T-helper 22 cell (primary cell): ENCODE data around the gene OOSP3.
A peak's percentile ranks its signal among the peaks of the same experiment; 100 is the strongest.
"Not testable (repeated sequence)": the region's sequence is repeated elsewhere in the genome, so short reads cannot be mapped to it uniquely, and the experiment has no call there.

Experiments used
- DNase-seq: peaks from one replicate; pipeline ENCODE4 v3.0.0-alpha.2; 2020; ENCODE audit warnings: low read depth

Gene OOSP3

GRCh38 chr11:59878575-59878974, at the start of gene OOSP3:
OOSP3 (plus strand) TSS chr11:59878782; CDS start chr11:59878809, 27 bp downstream.
- no peak for DNase-seq

GRCh38 chr11:59829358-59829757, 49.2 kb upstream of the OOSP3 start:
- no peak for DNase-seq

- DNase-seq = no peak
Observed at GRCh38 chr11:59833602-59834001, 45.0 kb upstream of the OOSP3 start.

DNA sequence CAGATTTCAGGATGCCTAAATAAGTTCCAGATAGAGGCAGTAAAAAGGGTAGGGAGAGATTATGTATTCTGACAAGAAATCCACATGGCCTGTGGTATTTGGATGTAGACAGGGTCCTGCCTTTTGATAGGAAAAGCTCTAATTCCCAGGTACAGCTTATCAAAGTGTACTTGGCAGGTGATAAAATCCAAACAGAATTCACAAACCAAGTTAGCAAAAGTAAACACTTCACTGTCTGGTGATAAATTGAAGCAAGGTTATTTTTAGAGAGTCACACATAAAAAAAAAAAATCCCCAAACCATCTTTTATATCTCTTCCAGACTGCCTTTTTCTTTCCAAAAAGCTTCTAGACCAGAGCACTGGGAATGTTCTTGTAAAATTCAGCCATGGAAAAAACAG, 39.0 kb upstream of the OOSP3 start:
- no peak for DNase-seq

GRCh38 chr11:59841514-59841913, 37.1 kb upstream of the OOSP3 start:
- DNase-seq = no peak

DNA sequence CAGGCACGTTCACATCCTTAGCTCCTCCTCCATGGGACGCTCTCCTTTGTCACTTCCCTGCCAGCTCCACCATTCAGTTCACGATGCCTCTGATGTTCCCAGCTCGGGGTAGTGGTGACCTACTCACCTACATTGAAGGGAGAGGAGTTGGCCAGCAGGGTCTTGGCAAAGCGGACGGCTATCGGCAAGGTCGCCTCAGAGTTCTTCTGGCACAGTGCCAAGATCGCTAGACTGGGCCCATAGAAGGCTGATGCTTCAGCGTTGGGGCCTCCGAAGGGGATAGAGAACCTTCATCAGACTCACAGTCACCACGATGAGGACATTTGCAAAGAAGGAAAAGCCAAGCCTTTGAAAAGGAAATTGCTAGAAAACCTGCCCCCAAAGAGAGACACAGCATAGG, 36.3 kb upstream of the OOSP3 start:
- no peak for DNase-seq

- DNase-seq = no peak
Observed at GRCh38 chr11:59845399-59845798, 33.2 kb upstream of the OOSP3 start, which contains the start of gene CBLIF. CBLIF (minus strand) TSS chr11:59845499; CDS start chr11:59845453, 46 bp downstream.

GRCh38 chr11:59846556-59846955, 32.0 kb upstream of the OOSP3 start:
- DNase-seq = no peak

GRCh38 chr11:59847626-59848025, 31.0 kb upstream of the OOSP3 start:
- DNase-seq = no peak

GRCh38 chr11:59848439-59848838, 30.1 kb upstream of the OOSP3 start:
- not testable (repeated sequence) for DNase-seq

DNA sequence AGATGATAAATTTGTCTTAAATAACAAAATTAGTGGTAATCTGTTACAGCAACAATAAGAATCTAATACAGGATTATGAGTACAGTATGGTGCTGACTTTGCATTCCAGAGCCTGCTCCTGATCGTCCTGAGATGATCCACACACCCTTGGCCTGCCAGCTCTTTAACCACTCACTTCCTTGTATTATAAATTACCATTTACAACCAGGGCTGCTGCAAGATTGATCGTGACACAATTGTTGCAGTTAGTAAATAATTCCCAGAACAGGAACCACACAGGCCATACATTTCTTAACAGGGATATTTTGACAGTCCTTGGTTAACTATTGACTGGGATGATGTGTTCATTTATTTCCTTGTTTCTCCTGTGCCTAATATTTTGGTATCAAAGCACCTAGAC, 29.5 kb upstream of the OOSP3 start:
- DNase-seq = no peak

DNA sequence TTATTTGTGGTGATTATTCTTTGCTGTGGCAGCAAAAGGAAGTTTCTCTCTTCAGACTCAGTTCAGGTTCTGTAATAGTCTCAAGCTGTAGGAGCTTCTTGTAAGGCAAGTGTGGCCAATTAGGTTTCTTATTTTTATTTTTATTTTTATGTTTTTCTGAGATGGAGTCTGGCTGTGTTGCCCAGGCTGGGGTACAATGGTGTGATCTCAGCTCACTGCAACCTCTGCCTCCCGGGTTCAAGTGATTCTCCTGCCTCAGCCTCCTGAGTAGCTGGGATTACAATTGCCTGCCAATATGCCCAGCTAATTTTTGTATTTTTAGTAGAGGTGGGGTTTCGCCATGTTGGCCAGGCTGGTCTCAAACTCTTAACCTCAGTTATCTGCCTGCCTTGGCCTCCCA, 29.0 kb upstream of the OOSP3 start:
- DNase-seq = not testable (repeated sequence)

DNA sequence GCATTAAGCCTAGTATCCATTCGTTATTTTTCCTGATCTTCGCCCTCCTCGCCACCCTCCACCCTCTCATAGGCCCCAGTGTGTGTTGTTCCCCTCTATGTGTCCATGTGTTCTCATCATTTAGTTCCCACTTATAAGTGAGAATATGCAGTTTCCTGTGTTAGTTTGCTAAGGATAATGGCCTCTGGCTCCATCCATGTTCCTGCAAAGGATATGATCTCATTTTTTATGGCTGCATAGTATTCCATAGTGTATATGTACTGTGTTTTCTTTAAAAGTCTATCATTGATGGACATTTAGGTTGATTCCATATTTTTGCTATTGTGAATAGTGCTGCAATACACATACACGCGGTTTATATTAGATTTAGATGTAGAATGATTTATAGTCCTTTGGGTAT, 27.2 kb upstream of the OOSP3 start:
- DNase-seq = not testable (repeated sequence)

GRCh38 chr11:59854871-59855270, 23.7 kb upstream of the OOSP3 start:
- DNase-seq = no peak

DNA sequence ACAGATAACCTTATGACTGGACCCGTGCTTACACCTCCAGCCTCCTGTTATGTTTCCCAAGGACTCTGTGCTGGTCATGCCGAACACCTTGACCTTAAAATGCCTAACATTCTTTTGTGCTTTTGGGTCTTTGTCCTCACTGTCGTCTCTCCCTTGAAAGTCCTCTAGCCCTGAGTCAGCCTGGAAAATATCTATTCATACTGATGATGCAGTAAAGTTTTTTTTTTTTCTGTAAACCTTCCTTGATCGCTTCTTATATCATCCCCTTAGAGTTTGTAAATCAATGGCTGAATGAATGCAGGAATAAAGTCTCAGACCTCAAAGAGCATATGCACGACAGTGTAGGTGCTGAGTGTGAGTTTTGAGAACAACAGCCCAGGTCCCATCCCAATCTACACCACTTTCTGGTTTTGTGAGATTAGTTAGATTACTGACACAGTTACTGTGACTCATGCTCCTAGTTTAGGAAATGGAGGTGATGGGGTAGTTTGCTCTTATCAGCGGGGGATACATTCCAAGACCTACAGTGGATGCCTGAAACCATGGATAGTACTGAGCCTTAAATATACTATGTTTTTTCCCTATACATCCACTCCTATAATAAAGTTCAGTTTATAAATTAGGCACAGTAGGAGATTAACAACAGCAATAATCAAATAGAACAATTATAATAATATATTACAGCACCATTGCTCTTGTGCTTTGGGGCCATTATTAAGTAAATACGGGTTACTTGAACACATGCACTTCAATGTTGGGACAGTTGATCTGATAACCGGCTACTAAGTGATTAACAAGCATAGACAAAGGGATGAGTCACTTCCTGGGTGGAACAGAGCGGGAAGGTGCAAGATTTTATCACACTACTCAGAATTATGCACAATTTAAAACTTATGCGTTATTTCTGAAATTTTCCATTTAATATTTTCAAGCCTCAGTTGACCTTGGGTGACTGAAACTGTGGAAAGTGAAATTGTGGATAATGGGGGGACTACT, 20.8 kb upstream of the OOSP3 start:
- peak; percentile 1 for DNase-seq

- no peak for DNase-seq
Observed at GRCh38 chr11:59859673-59860072, 18.9 kb upstream of the OOSP3 start.

GRCh38 chr11:59862252-59862651, 16.3 kb upstream of the OOSP3 start:
- no peak for DNase-seq

DNA sequence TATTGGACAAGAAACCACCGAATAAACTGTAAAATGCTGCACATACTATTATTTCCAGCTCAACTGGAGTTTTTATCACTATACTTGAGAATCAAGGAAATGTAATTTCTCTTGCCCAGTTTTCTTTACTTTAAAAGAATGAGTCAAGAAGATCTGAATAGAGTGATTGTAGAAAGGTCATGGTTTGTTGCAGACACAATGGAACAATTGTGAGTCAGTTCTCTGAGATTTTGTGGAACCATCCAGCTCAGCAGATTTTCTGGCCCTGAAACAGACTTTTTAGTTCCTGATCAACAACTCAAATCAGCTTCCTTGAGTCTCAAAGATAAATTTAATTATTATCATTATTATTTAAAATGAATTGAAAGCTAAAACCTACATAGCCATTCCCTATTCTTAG, 13.6 kb upstream of the OOSP3 start:
- DNase-seq = no peak

GRCh38 chr11:59866397-59866796, 12.2 kb upstream of the OOSP3 start, which contains the start of gene TCN1:
TCN1 (minus strand) TSS chr11:59866487; CDS start chr11:59866470, 17 bp downstream.
- DNase-seq = no peak

DNA sequence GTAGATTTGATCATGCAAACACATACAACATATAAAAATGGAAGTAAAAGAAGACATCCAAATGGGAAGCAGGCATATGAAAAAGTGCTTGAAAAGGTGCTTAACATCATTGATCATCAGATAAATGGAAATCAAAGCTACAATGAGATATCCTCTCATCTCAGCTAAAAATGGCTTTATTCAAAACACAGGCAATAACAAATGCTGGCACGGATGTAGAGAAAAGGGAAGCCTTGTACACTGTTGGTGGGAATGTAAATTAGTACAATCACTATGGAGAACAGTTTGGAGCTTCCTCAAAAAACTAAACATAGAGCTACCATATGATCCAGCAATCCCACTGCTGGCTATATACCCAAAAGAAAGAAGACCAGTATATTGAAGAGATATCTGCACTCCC, 11.7 kb upstream of the OOSP3 start:
- DNase-seq = no peak

GRCh38 chr11:59867946-59868345, 10.6 kb upstream of the OOSP3 start:
- DNase-seq = no peak

- DNase-seq = no peak
Observed at GRCh38 chr11:59872076-59872475, 6.5 kb upstream of the OOSP3 start.

DNA sequence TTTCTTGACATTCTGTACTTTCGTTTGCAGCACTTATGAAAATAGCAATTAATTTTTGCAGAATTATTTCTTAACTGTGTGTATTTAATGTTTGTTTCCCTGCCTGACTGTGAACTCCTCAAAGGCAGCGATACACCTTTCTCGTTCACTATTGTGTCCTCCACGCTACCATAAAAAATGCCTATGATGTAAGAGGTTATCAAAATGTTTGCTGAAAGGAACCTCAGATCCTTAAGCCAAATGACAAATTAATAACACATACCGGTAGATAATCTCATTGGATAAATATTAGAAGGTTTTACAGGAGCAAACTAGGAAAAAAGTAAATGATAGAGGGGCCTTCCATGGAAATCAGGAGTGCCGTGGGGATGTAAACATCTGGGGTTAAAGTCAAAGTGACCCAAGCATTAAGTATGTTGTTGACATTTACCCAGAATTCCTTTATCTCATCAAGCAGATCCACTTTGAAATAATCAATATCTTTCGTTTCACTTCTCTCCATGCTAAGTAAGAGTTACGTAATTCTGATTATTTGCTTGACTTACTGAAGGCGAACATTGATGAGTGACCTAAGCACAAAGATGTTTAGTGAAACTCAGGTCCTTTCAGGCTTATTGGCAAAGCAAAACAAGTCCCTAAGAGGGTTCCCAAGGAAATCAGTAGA, 2.6 kb upstream of the OOSP3 start:
- DNase-seq = no peak
